ENCODE data around the gene SIL1.

DNA sequence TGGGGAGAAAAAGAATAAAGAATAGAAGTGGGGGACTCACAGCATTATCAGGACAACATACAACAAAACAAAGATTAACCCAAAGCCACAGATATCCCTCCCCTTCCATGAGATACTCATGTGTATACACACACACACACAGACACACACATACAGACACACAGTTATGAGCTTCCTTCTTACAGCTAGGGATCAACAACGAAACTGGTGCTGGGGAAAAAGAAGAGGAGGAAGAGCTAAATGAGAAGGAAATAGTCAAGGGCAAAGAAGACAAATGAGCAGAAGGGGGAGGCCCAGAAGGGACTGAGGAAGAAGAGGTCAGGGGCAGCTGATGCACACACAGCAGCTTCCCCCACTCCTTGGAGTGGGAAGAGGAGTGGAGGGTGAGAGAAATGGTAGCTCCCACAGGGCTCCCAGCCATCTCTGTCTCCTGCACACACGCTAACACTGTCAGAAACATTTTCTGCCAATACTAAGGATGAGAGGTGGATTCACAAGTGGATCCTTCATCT, 66.2 kb downstream of the SIL1 start:
- TF ChIP-seq ZNF121 (CRISPR knock-in tag; IDR thresholded peaks at IDR 0.05) (no peak), POLR2A (IDR thresholded peaks at IDR 0.05; ENCODE audit: insufficient read depth in 1 of 2, low read depth in 2 of 2, low read length in 2 of 2) (no peak), MAFK (conservative IDR thresholded peaks at IDR 0.05 in 1 of 2, IDR thresholded peaks at IDR 0.05 in 1 of 2; ENCODE audit: low read length in 2 of 2) (no peak), FOXP1 (IDR thresholded peaks at IDR 0.05) (no peak), FOXP1 (CRISPR knock-in tag; IDR thresholded peaks at IDR 0.05) (no peak)
